HG03039 (cell line): ENCODE measurements around the gene CAAP1.
"Not testable (repeated sequence)": the region's sequence is repeated elsewhere in the genome, so short reads cannot be mapped to it uniquely, and the experiment has no call there.

ENCODE experiments used
- ATAC-seq: cut with Tn5 transposase; IDR thresholded peaks from one replicate; pipeline ENCODE4 v1.9.1; 2021; ENCODE audit warnings: mild to moderate bottlenecking, moderate library complexity; ENCODE audit not compliant: unreplicated experiment

The CAAP1 gene

GRCh38 chr9:26892251-26893029 lies at the start of gene CAAP1:
Gene CAAP1, minus strand, starts transcription at chr9:26892802. Its CDS starts 87 bp downstream, at chr9:26892715.
- ATAC-seq: peak; percentile 93

GRCh38 chr9:26940779-26941178 lies 48.2 kb upstream of the CAAP1 start:
- ATAC-seq: no peak

- no peak for ATAC-seq
These were observed 47.5 kb upstream of the CAAP1 start for GRCh38 chr9:26939955-26940711.

GRCh38 chr9:26937816-26938371 lies 45.3 kb upstream of the CAAP1 start:
- ATAC-seq: no peak

GRCh38 chr9:26935847-26936246 lies 43.2 kb upstream of the CAAP1 start:
- ATAC-seq: no peak

- no peak for ATAC-seq
These were observed 36.4 kb upstream of the CAAP1 start for GRCh38 chr9:26928902-26929495.

- no peak for ATAC-seq
These were observed 33.0 kb upstream of the CAAP1 start for GRCh38 chr9:26925609-26926008.

- ATAC-seq: no peak
These were observed 27.1 kb upstream of the CAAP1 start for GRCh38 chr9:26919698-26920097.

- ATAC-seq: no peak
These were observed 20.6 kb upstream of the CAAP1 start for GRCh38 chr9:26913138-26913668.

GRCh38 chr9:26904671-26905070 lies 12.1 kb upstream of the CAAP1 start:
- ATAC-seq: no peak

GRCh38 chr9:26904070-26904469 lies 11.5 kb upstream of the CAAP1 start:
- ATAC-seq: no peak

GRCh38 chr9:26893030-26893676 lies 551 bp upstream of the CAAP1 start:
- ATAC-seq: no peak

GRCh38 chr9:26891726-26892125 lies 876 bp downstream of the CAAP1 start:
- no peak for ATAC-seq

GRCh38 chr9:26888271-26888670 lies 4.3 kb downstream of the CAAP1 start:
- ATAC-seq: no peak

- no peak for ATAC-seq
These were observed 10.4 kb downstream of the CAAP1 start for GRCh38 chr9:26882154-26882553.

GRCh38 chr9:26880262-26880661 lies 12.3 kb downstream of the CAAP1 start:
- no peak for ATAC-seq

- not testable (repeated sequence) for ATAC-seq
These were observed 17.4 kb downstream of the CAAP1 start for GRCh38 chr9:26875155-26875554.

GRCh38 chr9:26870292-26870691 lies 22.3 kb downstream of the CAAP1 start:
- ATAC-seq: no peak

GRCh38 chr9:26863074-26863473 lies 29.5 kb downstream of the CAAP1 start:
- no peak for ATAC-seq

- peak; percentile 68 for ATAC-seq
These were observed 36.1 kb downstream of the CAAP1 start for GRCh38 chr9:26856413-26857032.
